HepG2 (cell line): Measurements from ENCODE around the gene VPS9D1. TPM values are rescaled to one million over a fixed set of nuclear protein-coding genes. Genes with fewer than 3 reads are reported as not detected.

ENCODE experiments used
- AKAP8 ChIP-seq: sonication (generic); formaldehyde crosslinking; IDR thresholded peaks from 2 replicates; pipeline ENCODE4 v1.5.1; 2020; ENCODE audit warnings: mild to moderate bottlenecking, missing genetic modification reagents
- CHD2 ChIP-seq: IDR thresholded peaks from 2 replicates; pipeline ENCODE4 v1.6.1; 2011; ENCODE audit warnings: low read depth, low read length, improper control_type of control experiment
- CREB1 ChIP-seq, 2 experiments: fragments of 450-650 bp in 1 of 2; IDR thresholded peaks; 2 replicates each; pipeline ENCODE4 v1.6.1; 2016 to 2017; ENCODE audit warnings: control low read depth in 1 of 2, mild to moderate bottlenecking in 1 of 2, missing compliant biosample characterization in 1 of 2, missing genetic modification characterization in 1 of 2
- EZH2 ChIP-seq: conservative IDR thresholded peaks from 2 replicates; pipeline ENCODE4 v1.6.1; 2012; ENCODE audit warnings: mild to moderate bottlenecking, low read depth, low read length, moderate library complexity
- GTF2F1 ChIP-seq: fragments of 150-350 bp; IDR thresholded peaks from 2 replicates; pipeline ENCODE4 v1.6.1; 2014; ENCODE audit warnings: low read length
- IKZF4 ChIP-seq: sonication (generic); formaldehyde crosslinking; IDR thresholded peaks from 2 replicates; pipeline ENCODE4 v1.5.1; 2020; ENCODE audit warnings: borderline replicate concordance, mild to moderate bottlenecking, low read depth, missing genetic modification reagents; ENCODE audit errors: not compliant biosample characterization
- KAT8 ChIP-seq: IDR thresholded peaks from 2 replicates; pipeline ENCODE4 v1.6.1; 2016; ENCODE audit warnings: missing genetic modification reagents, missing compliant biosample characterization
- MXI1 ChIP-seq: IDR thresholded peaks from 3 replicates; pipeline ENCODE4 v1.6.1; 2012; ENCODE audit warnings: low read depth, low read length, inconsistent platforms, borderline replicate concordance
- SATB2 ChIP-seq: sonication (generic); formaldehyde crosslinking; IDR thresholded peaks from 2 replicates; pipeline ENCODE4 v1.5.0; 2020; ENCODE audit warnings: missing genetic modification reagents
- TCF12 ChIP-seq, 2 experiments: fragments of 450-650 bp in 1 of 2; sonication (generic) in 1 of 2; formaldehyde crosslinking in 1 of 2; IDR thresholded peaks; 2 replicates each; pipeline versions ENCODE4 v1.6.1 to v1.8.0; 2017 to 2022; ENCODE audit warnings: antibody characterized with exemption in 1 of 2, mild to moderate bottlenecking in 1 of 2, missing genetic modification reagents in 1 of 2, moderate library complexity in 1 of 2
- TGIF2 ChIP-seq: IDR thresholded peaks from 2 replicates; pipeline ENCODE4 v1.6.1; 2016; ENCODE audit warnings: control low read depth, missing compliant biosample characterization
- ZBTB1 ChIP-seq: sonication (generic); formaldehyde crosslinking; IDR thresholded peaks from 2 replicates; pipeline ENCODE4 v1.4.0; 2020; ENCODE audit warnings: missing genetic modification reagents, borderline replicate concordance
- ZBTB38 ChIP-seq: sonication (generic); formaldehyde crosslinking; IDR thresholded peaks from 2 replicates; pipeline ENCODE4 v1.5.1; 2020; ENCODE audit warnings: mild to moderate bottlenecking, missing genetic modification reagents
- ZFP37 ChIP-seq: sonication (generic); formaldehyde crosslinking; IDR thresholded peaks from 2 replicates; pipeline ENCODE4 v1.4.0; 2020; ENCODE audit warnings: missing genetic modification reagents, borderline replicate concordance
- ZNF124 ChIP-seq: sonication (generic); formaldehyde crosslinking; IDR thresholded peaks from 2 replicates; pipeline ENCODE4 v1.4.0; 2020; ENCODE audit warnings: missing genetic modification reagents
- ZNF136 ChIP-seq: sonication (generic); formaldehyde crosslinking; IDR thresholded peaks from 2 replicates; pipeline ENCODE4 v1.8.1; 2022; ENCODE audit warnings: low read depth, mild to moderate bottlenecking, moderate library complexity, missing genetic modification reagents
- ZNF282 ChIP-seq: fragments of 450-650 bp; IDR thresholded peaks from 2 replicates; pipeline ENCODE4 v1.6.1; 2018; ENCODE audit not compliant: partially characterized antibody
- ZNF598 ChIP-seq: sonication (generic); formaldehyde crosslinking; IDR thresholded peaks from 2 replicates; pipeline ENCODE4 v1.5.1; 2020; ENCODE audit warnings: mild to moderate bottlenecking, missing genetic modification reagents, borderline replicate concordance
- ZNF709 ChIP-seq: sonication (generic); formaldehyde crosslinking; IDR thresholded peaks from 2 replicates; pipeline ENCODE4 v1.5.0; 2020; ENCODE audit warnings: mild to moderate bottlenecking, missing genetic modification reagents
- ZNF75D ChIP-seq: sonication (generic); formaldehyde crosslinking; IDR thresholded peaks from 2 replicates; pipeline ENCODE4 v1.8.1; 2023; ENCODE audit warnings: missing genetic modification reagents, mild to moderate bottlenecking, borderline replicate concordance
- ZNF775 ChIP-seq: sonication (generic); formaldehyde crosslinking; IDR thresholded peaks from 2 replicates; pipeline ENCODE4 v1.4.0; 2020; ENCODE audit warnings: missing genetic modification reagents, mild to moderate bottlenecking, moderate library complexity, borderline replicate concordance
- ZNF776 ChIP-seq: sonication (generic); formaldehyde crosslinking; IDR thresholded peaks from 2 replicates; pipeline ENCODE4 v1.4.0; 2020; ENCODE audit warnings: mild to moderate bottlenecking, missing genetic modification reagents
- polyA plus RNA-seq, 8 experiments: library from polyadenylated mRNA; depleted of rRNA in 3 of 8; stranded (reverse) in 7 of 8; unstranded in 1 of 8; fragments of >200 nt; fragmentation: Illumina TruSeq in 4 of 8; extraction: Trizol in 4 of 8; gene quantifications; 2 replicates each; pipeline versions ENCODE4 v1.2.1 to v1.2.3, GENCODE V29; 2011 to 2016; ENCODE audit warnings: low read depth in 4 of 8, missing spikeins in 1 of 8, mixed read lengths in 1 of 8; ENCODE audit not compliant: insufficient read depth in 1 of 8
- total RNA-seq, 5 experiments: library from RNA; depleted of rRNA; stranded (reverse); fragments of >200 nt; fragmentation: Illumina TruSeq; extraction: Trizol; gene quantifications; 2 replicates each; pipeline ENCODE4 v1.2.3, GENCODE V29; 2016; ENCODE audit warnings: low read depth in 1 of 5
- TF ChIP-seq, protein P1 (sequence below): sonication (generic); formaldehyde crosslinking; IDR thresholded peaks from 2 replicates; pipeline ENCODE4 v1.4.0; 2020; ENCODE audit warnings: missing genetic modification reagents
- TF ChIP-seq, protein P2 (sequence below): sonication (generic); formaldehyde crosslinking; IDR thresholded peaks from 2 replicates; pipeline ENCODE4 v1.9.0; 2021; ENCODE audit warnings: missing genetic modification reagents, borderline replicate concordance
- TF ChIP-seq, protein P3 (sequence below): sonication (generic); formaldehyde crosslinking; conservative IDR thresholded peaks from 2 replicates; pipeline ENCODE4 v1.4.0; 2020; ENCODE audit warnings: missing genetic modification reagents

The VPS9D1 gene
- total and polyA plus RNA-seq, 2 of the 13 experiments (the other 11 are each of a cell fraction or from before 2014, with no cell fraction given): 10.1 to 13.2 TPM

DNA sequence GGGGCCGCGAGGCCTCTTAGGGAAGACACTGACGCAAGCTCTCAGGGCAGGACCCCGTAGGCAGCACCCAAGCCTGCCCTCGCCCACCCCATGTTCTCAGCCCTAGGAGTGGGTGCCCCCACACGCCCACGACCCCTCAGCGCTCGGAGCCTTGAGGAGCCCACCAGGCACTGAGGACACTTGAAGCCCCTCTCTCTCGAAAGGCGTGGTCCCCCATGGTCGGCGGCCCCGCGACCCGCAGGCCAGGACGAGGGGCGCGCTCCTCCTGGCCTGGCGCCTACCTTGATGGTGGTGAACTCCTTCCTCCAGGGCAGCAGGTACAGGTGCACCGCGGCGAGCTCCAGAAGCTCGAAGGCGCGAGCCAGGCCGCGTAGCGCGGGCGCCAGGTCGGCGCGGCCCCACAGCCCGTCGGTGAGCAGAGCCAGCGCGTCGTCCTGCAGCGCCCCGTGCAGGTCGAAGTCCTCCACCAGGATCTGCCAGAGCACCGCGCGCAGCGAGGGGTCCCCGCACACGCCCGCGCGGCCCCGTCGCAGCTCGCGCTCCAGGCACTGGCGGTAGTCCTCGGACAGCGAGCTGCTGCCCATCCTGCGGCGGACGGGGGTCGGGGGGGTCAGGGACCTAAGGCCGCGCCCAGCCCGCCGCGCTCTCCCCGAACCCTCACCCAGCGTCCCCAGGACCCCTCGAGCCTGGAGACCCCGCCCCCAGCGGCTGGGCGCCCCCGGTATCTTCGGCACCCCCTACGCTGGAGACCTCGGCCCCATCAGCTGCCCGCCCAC is 19.9 kb downstream of the VPS9D1 start (continued):
- TF ChIP-seq, protein P1, sequence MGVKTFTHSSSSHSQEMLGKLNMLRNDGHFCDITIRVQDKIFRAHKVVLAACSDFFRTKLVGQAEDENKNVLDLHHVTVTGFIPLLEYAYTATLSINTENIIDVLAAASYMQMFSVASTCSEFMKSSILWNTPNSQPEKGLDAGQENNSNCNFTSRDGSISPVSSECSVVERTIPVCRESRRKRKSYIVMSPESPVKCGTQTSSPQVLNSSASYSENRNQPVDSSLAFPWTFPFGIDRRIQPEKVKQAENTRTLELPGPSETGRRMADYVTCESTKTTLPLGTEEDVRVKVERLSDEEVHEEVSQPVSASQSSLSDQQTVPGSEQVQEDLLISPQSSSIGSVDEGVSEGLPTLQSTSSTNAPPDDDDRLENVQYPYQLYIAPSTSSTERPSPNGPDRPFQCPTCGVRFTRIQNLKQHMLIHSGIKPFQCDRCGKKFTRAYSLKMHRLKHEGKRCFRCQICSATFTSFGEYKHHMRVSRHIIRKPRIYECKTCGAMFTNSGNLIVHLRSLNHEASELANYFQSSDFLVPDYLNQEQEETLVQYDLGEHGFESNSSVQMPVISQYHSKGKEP (CRISPR knock-in tag): no peak
- TF ChIP-seq AKAP8 (CRISPR knock-in tag) (no peak; the same call in none of the 2 replicates), EZH2 (no peak), CREB1 (IDR thresholded peaks at IDR 0.05) (no peak; the same call in 1 of the 2 replicates), CREB1 (CRISPR knock-in tag; IDR thresholded peaks at IDR 0.05) (no peak), ZNF124 (CRISPR knock-in tag) (no peak; the same call in 1 of the 2 replicates), CHD2 (no peak), MXI1 (peak; percentile 80; the same call in 1 of the 3 replicates), ZBTB38 (CRISPR knock-in tag) (peak; percentile 45), KAT8 (CRISPR knock-in tag) (no peak; the same call in 1 of the 2 replicates), TCF12 (IDR thresholded peaks at IDR 0.05) (no peak), TCF12 (CRISPR knock-in tag; IDR thresholded peaks at IDR 0.05) (peak; percentile 48), IKZF4 (CRISPR knock-in tag) (no peak), GTF2F1 (no peak), TGIF2 (CRISPR knock-in tag) (peak; percentile 45), ZBTB1 (CRISPR knock-in tag) (no peak), ZNF598 (CRISPR knock-in tag) (peak; percentile 16; the same call in 1 of the 2 replicates), ZFP37 (CRISPR knock-in tag) (no peak), ZNF709 (no peak; the same call in 1 of the 2 replicates), SATB2 (CRISPR knock-in tag) (0 out of 2 replicates have a peak, but pooled peaks have one; percentile 66), ZNF136 (CRISPR knock-in tag) (peak; percentile 69; the same call in 1 of the 2 replicates), ZNF75D (CRISPR knock-in tag) (no peak), ZNF775 (CRISPR knock-in tag) (no peak), ZNF282 (no peak), ZNF776 (CRISPR knock-in tag) (peak; percentile 78)
- TF ChIP-seq, protein P2, sequence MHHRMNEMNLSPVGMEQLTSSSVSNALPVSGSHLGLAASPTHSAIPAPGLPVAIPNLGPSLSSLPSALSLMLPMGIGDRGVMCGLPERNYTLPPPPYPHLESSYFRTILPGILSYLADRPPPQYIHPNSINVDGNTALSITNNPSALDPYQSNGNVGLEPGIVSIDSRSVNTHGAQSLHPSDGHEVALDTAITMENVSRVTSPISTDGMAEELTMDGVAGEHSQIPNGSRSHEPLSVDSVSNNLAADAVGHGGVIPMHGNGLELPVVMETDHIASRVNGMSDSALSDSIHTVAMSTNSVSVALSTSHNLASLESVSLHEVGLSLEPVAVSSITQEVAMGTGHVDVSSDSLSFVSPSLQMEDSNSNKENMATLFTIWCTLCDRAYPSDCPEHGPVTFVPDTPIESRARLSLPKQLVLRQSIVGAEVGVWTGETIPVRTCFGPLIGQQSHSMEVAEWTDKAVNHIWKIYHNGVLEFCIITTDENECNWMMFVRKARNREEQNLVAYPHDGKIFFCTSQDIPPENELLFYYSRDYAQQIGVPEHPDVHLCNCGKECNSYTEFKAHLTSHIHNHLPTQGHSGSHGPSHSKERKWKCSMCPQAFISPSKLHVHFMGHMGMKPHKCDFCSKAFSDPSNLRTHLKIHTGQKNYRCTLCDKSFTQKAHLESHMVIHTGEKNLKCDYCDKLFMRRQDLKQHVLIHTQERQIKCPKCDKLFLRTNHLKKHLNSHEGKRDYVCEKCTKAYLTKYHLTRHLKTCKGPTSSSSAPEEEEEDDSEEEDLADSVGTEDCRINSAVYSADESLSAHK (CRISPR knock-in tag): no peak
- TF ChIP-seq, protein P3, sequence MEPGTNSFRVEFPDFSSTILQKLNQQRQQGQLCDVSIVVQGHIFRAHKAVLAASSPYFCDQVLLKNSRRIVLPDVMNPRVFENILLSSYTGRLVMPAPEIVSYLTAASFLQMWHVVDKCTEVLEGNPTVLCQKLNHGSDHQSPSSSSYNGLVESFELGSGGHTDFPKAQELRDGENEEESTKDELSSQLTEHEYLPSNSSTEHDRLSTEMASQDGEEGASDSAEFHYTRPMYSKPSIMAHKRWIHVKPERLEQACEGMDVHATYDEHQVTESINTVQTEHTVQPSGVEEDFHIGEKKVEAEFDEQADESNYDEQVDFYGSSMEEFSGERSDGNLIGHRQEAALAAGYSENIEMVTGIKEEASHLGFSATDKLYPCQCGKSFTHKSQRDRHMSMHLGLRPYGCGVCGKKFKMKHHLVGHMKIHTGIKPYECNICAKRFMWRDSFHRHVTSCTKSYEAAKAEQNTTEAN (CRISPR knock-in tag): peak; percentile 86; the same call in 1 of the 2 replicates
